ENCODE data around the gene ANKFY1.

The ANKFY1 gene

DNA sequence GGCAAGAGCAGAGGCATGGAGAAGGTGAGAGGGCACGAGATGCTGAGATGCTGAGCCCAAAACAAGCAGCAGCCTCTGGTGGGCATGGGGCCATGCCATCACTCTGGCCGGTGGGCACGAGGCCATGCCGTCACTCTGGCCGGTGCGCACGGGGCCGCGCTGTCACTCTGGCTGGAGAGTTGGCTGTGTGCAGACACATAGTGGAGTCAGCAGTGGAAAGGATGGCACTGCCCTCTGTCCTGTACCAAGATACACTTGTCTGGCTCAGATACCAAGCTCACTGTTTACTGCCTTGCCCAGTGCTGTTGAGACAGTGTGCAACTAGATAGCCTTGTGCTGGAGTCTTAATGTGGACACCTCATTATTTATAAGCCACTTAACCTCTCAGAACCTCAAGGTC is 75.7 kb downstream of the ANKFY1 start:
- DNase-seq (ENCODE audit: insufficient read length, low spot score), result no peak
- no peak for FAIRE-seq
- no peak for TF ChIP-seq POLR2A (IDR thresholded peaks at IDR 0.05; ENCODE audit: low read depth, low read length)

DNA sequence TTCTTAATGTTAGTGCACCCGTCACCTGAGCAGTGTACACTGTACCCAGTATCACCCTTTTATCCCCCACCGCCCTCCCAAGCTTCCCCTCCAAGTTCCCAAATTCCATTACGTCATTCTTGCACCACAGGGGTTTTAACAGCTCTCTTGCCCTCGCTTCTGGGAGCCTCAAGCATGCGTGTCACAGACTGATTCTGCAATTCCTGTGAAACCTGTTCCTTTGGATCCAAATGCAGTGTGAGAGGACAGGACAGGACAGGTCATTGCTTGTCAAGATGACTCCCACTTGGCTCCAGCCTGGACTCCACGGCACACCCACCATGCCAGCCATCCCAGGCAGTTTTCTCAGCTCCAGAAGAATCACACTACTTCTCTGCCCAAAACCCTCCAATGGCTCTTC is 76.7 kb downstream of the ANKFY1 start:
- DNase-seq (ENCODE audit: insufficient read length, low spot score) (no peak), FAIRE-seq (no peak)
- no peak for TF ChIP-seq POLR2A (IDR thresholded peaks at IDR 0.05; ENCODE audit: low read depth, low read length)

DNA sequence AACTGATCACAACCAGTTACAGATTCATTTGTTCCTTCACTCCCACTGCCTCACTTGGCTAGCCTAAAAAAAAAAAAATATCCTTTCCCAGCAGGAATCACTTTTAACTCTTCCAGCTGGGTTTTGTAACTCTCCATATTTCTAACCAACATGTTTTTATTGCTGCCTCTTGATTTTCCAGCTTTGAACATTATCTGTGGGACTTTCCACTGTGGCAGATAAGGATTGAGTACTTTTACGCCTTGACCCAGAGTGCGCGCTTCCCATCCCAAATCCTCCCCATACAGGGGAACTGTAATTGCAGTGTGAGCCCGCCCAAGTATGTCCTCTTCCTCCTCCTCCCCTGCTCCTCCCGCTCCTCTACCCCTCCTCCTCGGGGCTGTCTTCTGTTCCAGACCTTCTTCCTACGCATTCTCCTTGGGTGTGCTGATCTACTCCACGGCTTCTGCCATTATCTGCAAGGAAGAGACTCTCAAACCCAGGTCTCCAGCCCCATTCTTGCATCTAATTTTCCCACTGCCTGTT is 77.4 kb downstream of the ANKFY1 start:
- FAIRE-seq, result no peak

DNA sequence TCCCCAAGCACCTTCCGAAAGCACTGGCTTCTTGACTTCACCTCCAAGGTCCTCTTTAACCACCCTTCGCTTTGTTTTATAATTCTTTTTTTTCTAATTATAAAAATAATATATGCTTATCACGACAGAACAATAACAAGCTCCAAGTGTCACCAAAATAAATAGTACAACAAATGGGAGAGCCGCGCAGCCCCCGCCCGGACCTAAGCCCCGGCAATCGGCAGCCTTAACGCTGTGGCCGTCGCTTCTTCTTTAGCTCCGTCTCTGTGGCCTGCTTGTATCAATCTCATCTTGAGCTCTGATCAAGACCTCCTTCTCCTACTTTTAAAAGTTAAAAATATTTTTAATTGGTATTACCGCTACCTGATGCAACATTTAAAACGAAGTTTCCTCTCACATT is 78.1 kb downstream of the ANKFY1 start:
- no peak for FAIRE-seq
- no peak for DNase-seq (ENCODE audit: insufficient read length, low spot score)
- no peak for TF ChIP-seq POLR2A (IDR thresholded peaks at IDR 0.05; ENCODE audit: low read depth, low read length)

More for the DNA sequence above, 77.4 kb downstream of the ANKFY1 start:
- DNase-seq (ENCODE audit: insufficient read length, low spot score), result no peak
- no peak for TF ChIP-seq POLR2A (IDR thresholded peaks at IDR 0.05; ENCODE audit: low read depth, low read length)

DNA sequence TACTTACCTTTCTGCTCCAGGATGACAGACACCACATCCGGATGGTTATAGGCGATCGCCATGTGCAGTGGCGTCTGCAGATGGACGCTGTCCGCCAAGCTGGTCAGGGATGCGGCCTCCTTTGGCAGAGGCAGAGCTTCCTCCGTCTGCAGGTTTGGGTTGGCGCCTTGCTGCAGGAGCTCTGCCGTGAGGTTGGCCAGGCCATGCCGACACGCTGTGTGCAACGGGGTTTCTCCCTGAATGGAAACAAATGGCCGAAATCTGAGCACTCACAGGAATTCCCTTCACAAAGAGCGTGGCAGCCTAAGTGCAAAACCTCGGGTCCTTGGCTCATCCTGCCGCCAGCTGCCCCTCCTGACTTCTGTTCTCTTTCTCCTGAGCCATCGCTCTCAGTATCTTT is 79.0 kb downstream of the ANKFY1 start:
- DNase-seq (ENCODE audit: insufficient read length, low spot score), result no peak
- no peak for TF ChIP-seq POLR2A (IDR thresholded peaks at IDR 0.05; ENCODE audit: low read depth, low read length)
- FAIRE-seq, result no peak

DNA sequence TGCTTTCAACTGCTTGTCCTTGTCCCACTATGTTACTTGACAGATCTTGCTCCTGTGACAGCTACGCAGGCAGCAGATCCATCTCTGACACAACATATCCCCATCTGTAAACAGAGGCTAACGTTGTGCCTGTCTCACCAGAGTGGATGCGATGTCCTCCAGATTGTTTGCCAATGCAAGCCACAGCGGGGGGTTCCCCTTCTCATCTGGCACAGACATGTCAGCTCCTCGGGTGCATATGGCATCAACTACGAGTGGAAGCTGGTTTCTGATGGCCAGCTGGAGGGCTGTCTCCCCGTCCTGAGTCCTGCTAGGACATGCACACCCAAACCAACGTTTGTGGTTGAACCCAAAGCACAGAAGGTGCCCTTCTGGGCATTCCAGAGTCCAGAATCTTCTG is 81.7 kb downstream of the ANKFY1 start:
- TF ChIP-seq POLR2A (IDR thresholded peaks at IDR 0.05; ENCODE audit: low read depth, low read length), result no peak
- FAIRE-seq (no peak), DNase-seq (ENCODE audit: insufficient read length, low spot score) (no peak)

DNA sequence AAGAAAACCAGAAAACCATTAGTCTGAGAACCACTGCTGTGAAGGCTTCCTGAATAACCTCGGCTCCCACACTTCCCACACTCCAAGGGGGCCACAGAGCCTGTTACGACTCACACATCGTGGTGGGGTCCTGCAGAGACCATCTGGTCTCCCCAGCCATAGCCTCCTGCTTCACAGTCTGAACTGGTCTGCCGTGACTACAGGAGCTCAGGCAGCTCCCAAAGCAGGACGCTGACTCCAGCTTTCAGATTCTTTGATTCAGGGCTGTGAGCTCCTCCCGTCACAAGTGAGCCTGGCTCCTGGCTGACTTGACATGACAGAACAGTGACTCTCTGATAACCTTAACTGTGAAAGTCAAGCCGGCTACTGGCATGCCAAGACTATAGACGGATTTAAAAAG is 83.0 kb downstream of the ANKFY1 start:
- DNase-seq (ENCODE audit: insufficient read length, low spot score), result no peak
- no peak for FAIRE-seq
- TF ChIP-seq POLR2A (IDR thresholded peaks at IDR 0.05; ENCODE audit: low read depth, low read length), result no peak

DNA sequence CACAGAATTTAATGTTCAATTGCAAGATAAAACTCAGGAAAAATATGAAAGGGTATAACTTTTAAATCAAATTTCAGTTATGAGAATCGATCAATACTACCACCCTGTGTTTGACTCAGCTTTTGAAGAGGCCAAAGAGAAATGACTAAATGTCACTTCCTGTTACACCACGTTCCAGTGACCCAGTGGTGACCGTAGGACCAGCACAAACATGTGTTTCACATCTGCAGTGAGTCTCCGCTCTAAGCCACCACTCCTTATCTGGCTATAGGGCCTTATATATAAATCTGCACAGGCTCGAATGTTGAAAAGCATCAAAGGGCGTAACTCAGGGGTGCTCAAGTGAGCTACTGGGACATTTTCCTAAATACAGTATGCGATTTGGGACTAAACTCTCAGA is 84.7 kb downstream of the ANKFY1 start:
- DNase-seq (ENCODE audit: insufficient read length, low spot score), result no peak
- no peak for TF ChIP-seq POLR2A (IDR thresholded peaks at IDR 0.05; ENCODE audit: low read depth, low read length)
- no peak for FAIRE-seq

DNA sequence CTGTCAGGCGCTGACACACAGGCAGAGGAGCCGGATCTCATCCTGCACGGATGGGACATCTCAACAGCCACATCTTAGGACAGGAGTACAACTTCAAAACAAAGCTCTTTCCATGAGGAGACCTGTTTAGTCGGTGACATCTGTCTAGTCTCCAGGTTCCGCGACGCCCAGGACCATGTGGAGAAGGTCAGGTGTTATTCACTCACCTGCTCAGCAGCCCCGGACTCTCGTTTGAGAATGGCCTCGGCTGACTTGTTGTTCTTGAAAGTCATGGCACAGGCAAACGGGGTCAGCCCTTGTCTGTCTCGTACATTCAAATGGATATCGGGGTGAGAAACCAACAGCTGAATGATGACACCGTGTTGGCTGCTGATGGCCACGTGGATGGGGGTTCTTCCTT is 85.1 kb downstream of the ANKFY1 start:
- TF ChIP-seq POLR2A (IDR thresholded peaks at IDR 0.05; ENCODE audit: low read depth, low read length), result no peak
- DNase-seq (ENCODE audit: insufficient read length, low spot score) (no peak), FAIRE-seq (no peak)

DNA sequence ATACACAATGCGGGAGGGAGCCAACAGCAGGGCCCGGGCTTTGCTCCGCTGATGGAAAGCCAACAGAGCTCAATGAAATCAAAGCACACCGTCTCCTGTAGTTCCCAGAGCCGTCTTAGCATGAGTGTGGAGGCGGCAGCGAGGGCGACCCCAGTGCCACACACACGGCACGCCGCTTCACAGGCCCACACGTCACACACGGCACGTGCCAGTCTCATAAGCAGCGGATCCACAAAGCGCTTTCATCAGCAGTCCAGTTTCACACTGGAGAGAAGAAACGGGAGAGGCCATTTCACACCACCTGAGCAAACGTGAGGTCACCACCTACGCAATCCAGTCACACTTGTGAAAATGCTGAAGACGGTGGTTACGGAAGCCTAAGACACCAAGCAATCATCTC is 86.0 kb downstream of the ANKFY1 start:
- TF ChIP-seq POLR2A (IDR thresholded peaks at IDR 0.05; ENCODE audit: low read depth, low read length), result no peak
- DNase-seq (ENCODE audit: insufficient read length, low spot score) (no peak), FAIRE-seq (no peak)

DNA sequence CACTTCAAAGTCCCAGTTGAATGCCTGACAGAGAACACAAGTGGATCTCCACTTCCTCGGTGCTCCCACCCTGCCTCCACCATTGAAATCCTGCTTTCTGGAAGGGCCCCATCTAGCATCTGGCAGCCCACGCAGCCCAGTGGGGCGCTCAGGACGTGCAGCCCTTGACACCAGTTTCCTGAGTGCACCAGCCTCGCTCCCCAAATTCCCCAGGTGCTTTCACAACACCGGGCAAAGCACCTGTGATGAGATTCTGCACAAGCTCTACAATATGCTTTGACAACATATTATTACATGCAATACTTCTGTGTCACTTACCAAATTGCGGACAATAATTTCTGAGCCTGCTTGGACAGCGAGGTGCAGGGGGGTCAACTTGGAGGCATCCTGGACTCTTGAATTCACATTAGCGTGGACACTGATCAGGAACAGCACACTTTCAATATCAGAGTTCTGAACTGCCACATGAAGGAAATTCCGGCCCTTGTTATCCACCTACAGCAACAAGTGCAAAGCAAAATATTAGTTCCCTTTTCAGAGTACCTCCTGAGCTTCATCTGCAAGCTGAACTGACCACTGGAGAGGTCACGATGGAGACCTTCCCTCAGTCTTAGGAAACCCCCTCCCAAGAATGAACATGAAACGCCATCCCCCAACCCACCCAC is 86.8 kb downstream of the ANKFY1 start:
- no peak for FAIRE-seq
- no peak for TF ChIP-seq POLR2A (IDR thresholded peaks at IDR 0.05; ENCODE audit: low read depth, low read length)
- no peak for DNase-seq (ENCODE audit: insufficient read length, low spot score)

DNA sequence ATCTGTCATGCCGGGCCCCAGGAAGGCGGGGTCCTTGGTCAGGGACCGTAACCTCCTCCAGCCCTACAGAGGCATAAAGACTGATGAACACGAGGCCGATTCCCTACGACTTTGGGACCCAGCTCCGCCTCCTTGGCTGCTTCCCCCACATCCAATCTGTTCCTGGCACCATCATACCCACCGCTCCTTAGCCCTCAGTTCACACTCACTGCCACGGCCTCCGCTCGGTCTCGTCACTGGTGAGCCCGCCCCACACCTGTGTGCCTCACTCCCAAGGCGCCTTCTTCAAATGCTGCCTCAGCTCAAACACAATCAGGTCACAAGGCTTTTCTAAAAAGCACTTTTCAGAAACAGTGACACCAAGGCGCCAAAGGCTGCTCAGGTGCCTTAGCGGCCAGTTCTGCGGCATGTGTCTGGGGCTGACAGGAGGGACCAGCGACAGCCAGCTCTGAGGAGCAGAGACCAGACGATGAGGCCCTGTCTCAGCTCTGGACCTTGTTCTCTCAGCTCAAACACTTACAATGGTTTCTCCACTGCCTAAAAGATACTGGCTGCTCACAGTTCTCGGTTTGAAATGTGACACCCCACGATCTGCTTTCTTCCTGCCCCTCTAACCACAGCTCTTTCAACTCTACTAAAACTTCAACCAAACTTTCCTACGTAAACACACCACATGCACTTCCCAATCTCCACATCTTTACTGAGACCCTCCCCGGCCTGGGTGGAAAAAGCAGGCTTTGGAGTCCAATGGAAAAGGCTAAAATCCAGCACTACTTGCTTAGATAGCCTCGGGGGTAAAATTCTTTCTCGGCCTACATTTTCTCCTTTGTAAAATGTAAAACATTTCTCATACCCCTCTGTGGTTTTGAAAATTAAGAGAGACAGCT is 87.6 kb downstream of the ANKFY1 start:
- no peak for FAIRE-seq
- DNase-seq (ENCODE audit: insufficient read length, low spot score), result no peak
- no peak for TF ChIP-seq POLR2A (IDR thresholded peaks at IDR 0.05; ENCODE audit: low read depth, low read length)

DNA sequence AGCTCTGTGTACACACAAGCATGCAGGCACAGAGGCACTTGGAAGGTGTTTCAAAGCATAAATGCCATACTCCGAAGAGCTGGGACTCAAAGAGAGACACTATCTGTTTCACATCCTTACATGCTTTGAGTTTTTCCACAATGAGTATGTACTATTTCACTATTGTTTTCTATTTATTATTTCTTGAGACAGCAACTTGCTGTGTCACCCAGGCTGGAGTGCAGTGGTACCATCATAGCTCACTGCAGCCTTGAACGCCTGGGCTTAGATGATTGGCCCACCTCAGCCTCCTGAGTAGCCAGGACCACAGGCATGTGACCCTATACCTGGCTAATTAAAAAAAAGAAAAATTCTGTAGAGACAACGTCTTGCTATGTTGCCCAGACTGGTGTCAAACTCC is 89.2 kb downstream of the ANKFY1 start:
- FAIRE-seq (no peak), DNase-seq (ENCODE audit: insufficient read length, low spot score) (no peak)
- TF ChIP-seq POLR2A (IDR thresholded peaks at IDR 0.05; ENCODE audit: low read depth, low read length), result no peak

DNA sequence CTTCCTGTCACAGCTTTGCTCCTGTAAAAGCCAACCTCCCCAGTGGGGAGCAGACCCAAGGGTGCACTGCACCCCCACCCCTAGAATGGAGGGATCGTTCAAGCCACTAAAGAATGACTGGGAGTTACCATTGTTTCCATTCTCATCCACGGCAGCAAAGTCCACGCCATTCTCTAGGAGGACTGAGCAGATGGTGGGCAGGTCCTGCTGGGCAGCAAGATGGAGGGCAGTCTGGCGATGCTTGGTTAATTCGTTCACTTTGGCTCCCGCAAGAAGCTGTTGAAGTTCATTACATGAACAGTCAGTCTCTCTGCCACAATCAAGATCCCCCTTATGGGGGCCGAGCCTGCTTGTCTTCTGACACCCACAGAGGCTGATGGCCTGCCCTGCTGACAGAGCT is 90.0 kb downstream of the ANKFY1 start:
- FAIRE-seq (no peak), DNase-seq (ENCODE audit: insufficient read length, low spot score) (no peak)
- no peak for TF ChIP-seq POLR2A (IDR thresholded peaks at IDR 0.05; ENCODE audit: low read depth, low read length)

DNA sequence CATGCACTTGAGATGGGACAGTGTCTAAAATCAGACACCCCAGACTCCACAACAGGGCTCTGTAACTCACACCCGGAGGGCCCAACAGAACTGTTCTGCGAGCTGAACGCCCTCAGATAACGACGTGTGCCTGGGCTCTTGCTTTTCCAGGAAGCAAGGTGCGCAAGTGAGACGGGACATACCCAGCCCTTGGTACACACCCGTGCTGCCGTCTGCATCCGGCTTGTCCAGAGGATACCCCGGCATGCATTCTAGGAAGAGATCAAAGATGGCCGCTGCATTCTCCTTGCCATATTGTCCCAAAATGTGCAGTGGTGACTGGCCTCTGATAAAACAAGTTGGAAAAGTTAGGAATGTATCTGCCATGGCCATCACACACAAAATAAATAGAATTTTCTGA is 91.4 kb downstream of the ANKFY1 start:
- FAIRE-seq (no peak), DNase-seq (ENCODE audit: insufficient read length, low spot score) (no peak)
- TF ChIP-seq POLR2A (IDR thresholded peaks at IDR 0.05; ENCODE audit: low read depth, low read length), result no peak
